SK-N-SH (cell line): Measurements from ENCODE around the gene ARAP3. TPM values are rescaled to one million over a fixed set of nuclear protein-coding genes. Genes with fewer than 3 reads are reported as not detected.

ENCODE experiments used
- CTCF ChIA-PET: fragments of 300-600, 350-600 bp; formaldehyde crosslinking; extraction: SDS; loops from one replicate; lab custom pipeline; 2021; lab: Yijun Ruan, JAX
- POLR2A ChIA-PET: fragments of 350-600 bp; sonication (Branson Sonifier 250); formaldehyde crosslinking; extraction: SDS; loops from one replicate; lab custom pipeline; 2020; ENCODE audit warnings: antibody characterized with exemption, inconsistent platforms; lab: Yijun Ruan, JAX
- DNase-seq: peaks from one replicate; pipeline ENCODE4 v3.0.0; 2012
- H2AFZ ChIP-seq: fragments of 200-600 bp; sonication (generic); 2 replicates; pipeline ENCODE4 v1.8.1; 2016; ENCODE audit warnings: antibody characterized with exemption, mild to moderate bottlenecking, low read depth
- H3F3A ChIP-seq: fragments of 200-600 bp; sonication (generic); replicated peaks from 2 replicates; pipeline ENCODE3; 2016; ENCODE audit warnings: antibody characterized with exemption, mild to moderate bottlenecking; ENCODE audit not compliant: insufficient read depth
- H3K27ac ChIP-seq, 2 experiments: fragments of 200-500 bp in 1 of 2; fragments of 200-600 bp in 1 of 2; sonication (Bioruptor generic) in 1 of 2; sonication (generic), shearing (Covaris generic) in 1 of 2; 2 replicates each; pipeline versions ENCODE4 v1.5.1 to v1.6.1; 2014 to 2016; ENCODE audit warnings: low read depth in 2 of 2, inconsistent platforms in 1 of 2, low read length in 1 of 2, mild to moderate bottlenecking in 1 of 2, mixed read lengths in 1 of 2
- H3K27me3 ChIP-seq: fragments of 200-600 bp; sonication (generic), shearing (Covaris generic); 2 replicates; pipeline ENCODE4 v1.6.1; 2016; ENCODE audit warnings: mixed run types; ENCODE audit not compliant: insufficient read depth
- H3K36me3 ChIP-seq, 2 experiments: fragments of 200-500 bp in 1 of 2; fragments of 200-600 bp in 1 of 2; sonication (Bioruptor generic) in 1 of 2; sonication (generic) in 1 of 2; replicated peaks in 1 of 2; 2 replicates each; pipeline versions ENCODE3 to v1.5.1; 2014 to 2016; ENCODE audit warnings: low read length in 1 of 2, mild to moderate bottlenecking in 1 of 2; ENCODE audit not compliant: insufficient read depth in 2 of 2, control insufficient read depth in 1 of 2
- H3K4me1 ChIP-seq, 2 experiments: fragments of 200-500 bp in 1 of 2; fragments of 200-600 bp in 1 of 2; sonication (Bioruptor generic) in 1 of 2; sonication (generic), shearing (Covaris generic) in 1 of 2; 2 replicates each; pipeline versions ENCODE4 v1.5.1 to v1.6.1; 2014 to 2016; ENCODE audit warnings: low read depth in 1 of 2, low read length in 1 of 2, mixed run types in 1 of 2; ENCODE audit not compliant: insufficient read depth in 2 of 2, control insufficient read depth in 1 of 2
- H3K4me2 ChIP-seq: fragments of 200-600 bp; sonication (generic), shearing (Covaris generic); 2 replicates; pipeline ENCODE4 v1.6.1; 2017; ENCODE audit warnings: mixed run types
- H3K4me3 ChIP-seq, 2 experiments: fragments of 200-500 bp in 1 of 2; fragments of 200-600 bp in 1 of 2; sonication (Bioruptor generic) in 1 of 2; sonication (generic), shearing (Covaris generic) in 1 of 2; 2 replicates each; pipeline versions ENCODE4 v1.5.1 to v1.8.1; 2014 to 2016; ENCODE audit warnings: low read depth in 2 of 2, inconsistent platforms in 1 of 2, low read length in 1 of 2, mild to moderate bottlenecking in 1 of 2, mixed read lengths in 1 of 2, moderate library complexity in 1 of 2
- H3K79me2 ChIP-seq: fragments of 200-600 bp; sonication (generic); 2 replicates; pipeline ENCODE4 v1.8.1; 2017; ENCODE audit warnings: mild to moderate bottlenecking; ENCODE audit not compliant: insufficient read depth
- H3K9ac ChIP-seq: fragments of 200-600 bp; sonication (generic); 2 replicates; pipeline ENCODE4 v1.6.1; 2017; ENCODE audit warnings: mixed run types
- H3K9me2 ChIP-seq: fragments of 200-600 bp; sonication (generic); 2 replicates; pipeline ENCODE4 v1.6.1; 2017; ENCODE audit warnings: mixed run types
- H3K9me3 ChIP-seq: fragments of 200-600 bp; sonication (generic); 2 replicates; pipeline ENCODE4 v1.6.1; 2017; ENCODE audit warnings: mixed run types, mild to moderate bottlenecking, moderate library complexity
- H4K20me1 ChIP-seq: fragments of 200-600 bp; sonication (generic); 2 replicates; pipeline ENCODE4 v1.6.1; 2017; ENCODE audit warnings: mild to moderate bottlenecking, mixed run types; ENCODE audit not compliant: insufficient read depth
- EP300 ChIP-seq, 2 experiments: IDR thresholded peaks; 2 replicates each; pipeline versions ENCODE4 v1.4.0 to v1.6.1; 2012; ENCODE audit warnings: borderline replicate concordance in 1 of 2, low read depth in 1 of 2, low read length in 1 of 2
- FOXM1 ChIP-seq: IDR thresholded peaks from 2 replicates; pipeline ENCODE4 v1.4.0; 2012; ENCODE audit warnings: low read depth, mild to moderate bottlenecking
- JUND ChIP-seq: IDR thresholded peaks from 2 replicates; pipeline ENCODE4 v1.4.0; 2012
- MEF2A ChIP-seq: IDR thresholded peaks from 2 replicates; pipeline ENCODE4 v1.4.0; 2012; ENCODE audit warnings: low read depth, borderline replicate concordance
- NFIC ChIP-seq: IDR thresholded peaks from 2 replicates; pipeline ENCODE4 v1.4.0; 2012; ENCODE audit warnings: borderline replicate concordance
- NRF1 ChIP-seq: IDR thresholded peaks from 2 replicates; pipeline ENCODE4 v1.6.1; 2012; ENCODE audit warnings: low read depth, mild to moderate bottlenecking, low read length
- RCOR1 ChIP-seq: fragments of 150-350 bp; IDR thresholded peaks from 2 replicates; pipeline ENCODE4 v1.6.1; 2017; ENCODE audit warnings: antibody characterized with exemption, low read length
- RFX5 ChIP-seq: IDR thresholded peaks from 2 replicates; pipeline ENCODE4 v1.6.1; 2012; ENCODE audit warnings: mild to moderate bottlenecking, improper control_type of control experiment, low read length
- TAF1 ChIP-seq: IDR thresholded peaks from 2 replicates; pipeline ENCODE4 v1.6.1; 2012; ENCODE audit warnings: low read depth, mild to moderate bottlenecking, low read length, moderate library complexity, borderline replicate concordance
- TCF12 ChIP-seq: IDR thresholded peaks from 2 replicates; pipeline ENCODE4 v1.4.0; 2012
- TEAD4 ChIP-seq: IDR thresholded peaks from 2 replicates; pipeline ENCODE4 v1.4.0; 2012; ENCODE audit warnings: mild to moderate bottlenecking, borderline replicate concordance; ENCODE audit not compliant: insufficient read depth
- USF2 ChIP-seq: fragments of 150-350 bp; IDR thresholded peaks from 2 replicates; pipeline ENCODE4 v1.6.1; 2017; ENCODE audit warnings: antibody characterized with exemption, low read length, low read depth, borderline replicate concordance
- ZBTB33 ChIP-seq: IDR thresholded peaks from 2 replicates; pipeline ENCODE4 v1.4.0; 2012; ENCODE audit warnings: low read depth, borderline replicate concordance
- WGBS: methylation state at CpG from one replicate; pipeline ENCODE4 v1.1.6; 2017; ENCODE audit warnings: low lambda C conversion rate; 5-methylcytosine and 5-hydroxymethylcytosine counted together
- polyA plus RNA-seq, 3 experiments: library from polyadenylated mRNA; depleted of rRNA; stranded (reverse); fragments of >200 nt; gene quantifications; 2 replicates each; pipeline ENCODE4 v1.2.3, GENCODE V29; 2012

Gene ARAP3
- polyA plus RNA-seq, 1 of the 3 experiments (the other 2 are of a cell fraction): 6.5 TPM

- no peak for TF ChIP-seq MEF2A
- TF ChIP-seq, all 33 proteins: peak for 0
Observed at GRCh38 chr5:141697586-141697985, 15.6 kb upstream of the ARAP3 start (continued).

GRCh38 chr5:141696431-141696830, 14.4 kb upstream of the ARAP3 start:
- POLR2A ChIA-PET: no interaction called here
- Histone ChIP-seq H4K20me1 (no peaks in the 10 kb centered on the region), H3K9me3 (no peaks in the 10 kb centered on the region), H3F3A (no peaks in the 10 kb centered on the region), H3K4me2 (no peak overlapping the region), H3K36me3 (no peaks in the 10 kb centered on the region), H3K4me3 (no peak overlapping the region), H2AFZ (no peak overlapping the region), H3K9ac (no peak overlapping the region), H3K79me2 (no peaks in the 10 kb centered on the region), H3K9me2 (no peaks in the 10 kb centered on the region), H3K27me3 (peaks cover 44% of the 10 kb centered on the region), H3K27ac (no peak overlapping the region), H3K4me1 (peaks cover 0 to 28% of the 10 kb centered on the region in 2 experiments; a peak in 2 of 4 replicates)
- DNase-seq: no peak
- CTCF ChIA-PET: interaction anchor here (0.6 to 16.8 kb wide), 8 partner anchors 20 to 275 kb away, joined by 3 to 451 read pairs (median 8); partner anchors contain the start of genes PCDH1 and PCDH12
- no peak for TF ChIP-seq RCOR1
- no peak for TF ChIP-seq TEAD4
- TF ChIP-seq TAF1: no peak
- no peak for TF ChIP-seq FOXM1
- TF ChIP-seq ZBTB33: no peak
- no peak for TF ChIP-seq MEF2A
- no peak for TF ChIP-seq RFX5
- no peak for TF ChIP-seq NRF1
- no peak for TF ChIP-seq TCF12
- TF ChIP-seq NFIC: no peak
- no peak for TF ChIP-seq USF2
- no peak for TF ChIP-seq JUND
- no peak for TF ChIP-seq EP300 (IDR thresholded peaks at IDR 0.05; ENCODE audit: borderline replicate concordance in 1 of 2, low read depth in 1 of 2, low read length in 1 of 2)
- 90% methylated on average over 2 of the region's 2 CpGs for WGBS
